Endothelial cell of umbilical vein (primary cell): Measurements from ENCODE around the gene FXYD7. TPM values are rescaled to one million over a fixed set of nuclear protein-coding genes. Genes with fewer than 3 reads are reported as not detected.

Source experiments
- BruUV-seq: library from RNA; stranded (reverse); fragments of 400-500 nt; replicated peaks from 2 replicates; lab custom pipeline; 2021; lab: Mats Ljungman, UMichigan
- CTCF ChIA-PET: fragments of 300-600, 350-600 bp; sonication (Branson Sonifier 250); formaldehyde crosslinking; loops from one replicate; lab custom pipeline; 2021; ENCODE audit warnings: antibody characterized with exemption, inconsistent platforms; lab: Charles Lee
- POLR2A ChIA-PET: fragments of 300-600, 350-600 bp; sonication (Branson Sonifier 250); formaldehyde crosslinking; loops from one replicate; lab custom pipeline; 2021; ENCODE audit warnings: antibody characterized with exemption, inconsistent platforms; lab: Charles Lee
- DNase-seq: peaks from one replicate; pipeline ENCODE4 v3.0.0-alpha.2; 2011; ENCODE audit warnings: low read depth, low spot score
- FAIRE-seq: peaks from 2 replicates; lab custom pipeline; 2011; peaks lifted over from hg19 to GRCh38; lab: Jason Lieb, UNC
- H2AFZ ChIP-seq: 2 replicates; pipeline ENCODE4 v1.6.0; 2012; ENCODE audit warnings: low read depth, low read length, control low read depth, inconsistent platforms
- H3K27ac ChIP-seq: 2 replicates; pipeline ENCODE4 v1.5.1; 2011; ENCODE audit warnings: low read depth, mild to moderate bottlenecking, control low read depth, low read length, moderate library complexity; ENCODE audit not compliant: insufficient read depth
- H3K27me3 ChIP-seq, 2 experiments: 2 replicates each; pipeline versions ENCODE4 v1.6.0 to v1.6.1; 2011; ENCODE audit warnings: low read length in 2 of 2, mixed read lengths in 1 of 2; ENCODE audit not compliant: control insufficient read depth in 2 of 2, insufficient read depth in 2 of 2
- H3K36me3 ChIP-seq, 2 experiments: 2 replicates in 1 of 2; 3 replicates in 1 of 2; pipeline ENCODE4 v1.5.1; 2011; ENCODE audit warnings: low read length in 2 of 2, mild to moderate bottlenecking in 1 of 2, moderate library complexity in 1 of 2; ENCODE audit not compliant: control insufficient read depth in 2 of 2, insufficient read depth in 2 of 2; ENCODE audit errors: extremely low read depth in 1 of 2
- H3K4me1 ChIP-seq: 3 replicates; pipeline ENCODE4 v1.5.1; 2011; ENCODE audit warnings: mild to moderate bottlenecking, low read length; ENCODE audit not compliant: control insufficient read depth, insufficient read depth; ENCODE audit errors: extremely low read depth
- H3K4me2 ChIP-seq: 2 replicates; pipeline ENCODE4 v1.6.1; 2011; ENCODE audit warnings: low read length, control low read depth, mixed read lengths; ENCODE audit not compliant: insufficient read depth
- H3K4me3 ChIP-seq, 3 experiments: fragments of 200-600 bp in 1 of 3; sonication (generic), shearing (Covaris generic) in 1 of 3; replicated peaks in 1 of 3; 2 replicates each; pipeline ENCODE4 v1.5.1; 2011 to 2016; ENCODE audit warnings: control low read depth in 3 of 3, low read length in 3 of 3, mild to moderate bottlenecking in 2 of 3, inconsistent platforms in 1 of 3, low read depth in 1 of 3, moderate library complexity in 1 of 3; ENCODE audit not compliant: insufficient read depth in 1 of 3
- H3K79me2 ChIP-seq: 2 replicates; pipeline ENCODE4 v1.6.0; 2012; ENCODE audit warnings: low read length, inconsistent platforms; ENCODE audit not compliant: control insufficient read depth, insufficient read depth
- H3K9ac ChIP-seq: replicated peaks from 2 replicates; pipeline ENCODE3; 2011; ENCODE audit warnings: low read length, control low read depth; ENCODE audit not compliant: insufficient read depth; ENCODE audit errors: extremely low read depth
- H3K9me1 ChIP-seq: replicated peaks from 3 replicates; pipeline ENCODE4 v1.6.0; 2011; ENCODE audit warnings: mild to moderate bottlenecking, low read length; ENCODE audit not compliant: control insufficient read depth, insufficient read depth; ENCODE audit errors: extremely low read depth
- H3K9me3 ChIP-seq: replicated peaks from 2 replicates; pipeline ENCODE4 v1.5.1; 2012; ENCODE audit warnings: low read length, inconsistent platforms; ENCODE audit not compliant: control insufficient read depth, insufficient read depth
- H4K20me1 ChIP-seq: replicated peaks from 2 replicates; pipeline ENCODE3; 2011; ENCODE audit warnings: mild to moderate bottlenecking, low read length; ENCODE audit not compliant: control insufficient read depth, insufficient read depth; ENCODE audit errors: extremely low read depth
- CTCF ChIP-seq, 2 donors: IDR thresholded peaks; 1 replicate in 1 of 2; 2 replicates in 1 of 2; pipeline ENCODE4 v1.5.1; 2011; ENCODE audit warnings: low read length in 2 of 2, mild to moderate bottlenecking in 2 of 2, moderate library complexity in 2 of 2, control low read depth in 1 of 2, inconsistent platforms in 1 of 2, low read depth in 1 of 2; ENCODE audit not compliant: insufficient read depth in 1 of 2; ENCODE audit errors: extremely low read depth in 1 of 2
- EZH2 ChIP-seq: IDR thresholded peaks from 2 replicates; pipeline ENCODE4 v1.6.1; 2012; ENCODE audit warnings: borderline replicate concordance, low read depth, mild to moderate bottlenecking, moderate library complexity, low read length, inconsistent platforms; ENCODE audit not compliant: severe bottlenecking
- FOS ChIP-seq: IDR thresholded peaks from 2 replicates; pipeline ENCODE4 v1.6.1; 2011; ENCODE audit warnings: mild to moderate bottlenecking, low read length, moderate library complexity, borderline replicate concordance; ENCODE audit not compliant: insufficient read depth
- GATA2 ChIP-seq: IDR thresholded peaks from 2 replicates; pipeline ENCODE4 v1.7.0; 2011; ENCODE audit warnings: low read depth, mild to moderate bottlenecking, moderate library complexity, mixed read lengths, low read length; ENCODE audit not compliant: insufficient read length, insufficient read depth
- JUN ChIP-seq: IDR thresholded peaks from 2 replicates; pipeline ENCODE4 v1.6.1; 2011; ENCODE audit warnings: borderline replicate concordance, low read depth; ENCODE audit not compliant: insufficient read length, insufficient read depth
- MAX ChIP-seq: IDR thresholded peaks from 2 replicates; pipeline ENCODE4 v1.6.1; 2011; ENCODE audit not compliant: insufficient read depth, insufficient read length
- MYC ChIP-seq: IDR thresholded peaks from one replicate; pipeline ENCODE4 v1.6.1; 2011; ENCODE audit warnings: mild to moderate bottlenecking, low read depth, low read length
- POLR2A ChIP-seq: IDR thresholded peaks from 2 replicates; pipeline ENCODE4 v1.6.1; 2012; ENCODE audit warnings: low read depth, mild to moderate bottlenecking, control low read depth, low read length
- POLR2AphosphoS5 ChIP-seq: IDR thresholded peaks from 2 replicates; pipeline ENCODE4 v1.6.1; 2012; ENCODE audit warnings: low read depth, mild to moderate bottlenecking, control low read depth, low read length, moderate library complexity; ENCODE audit not compliant: insufficient read depth
- dilution Hi-C: fragments of 300-500 bp; cut with MboI; formaldehyde crosslinking; loops from one replicate; pipeline ENCODE4 v1.15.0; 2019; ENCODE audit warnings: low sequenced_read_pairs; ENCODE audit not compliant: extremely low pct_ligation_motif_present
- intact Hi-C: fragments of 100-400 bp; cut with micrococcal nuclease; formaldehyde crosslinking; loops from one replicate; pipeline ENCODE4 v1.10.0; 2022
- polyA plus RNA-seq, 4 experiments: library from polyadenylated mRNA; depleted of rRNA in 3 of 4; stranded (reverse) in 3 of 4; unstranded in 1 of 4; fragments of >200 nt; gene quantifications; 2 replicates each; pipeline versions ENCODE4 v1.2.1 to v1.2.3, GENCODE V29; 2011 to 2012; ENCODE audit warnings: missing spikeins in 1 of 4
- total RNA-seq: library from RNA; stranded (reverse); gene quantifications from 2 replicates; pipeline ENCODE4 v1.2.3, GENCODE V29; 2021

The FXYD7 gene
- total and polyA plus RNA-seq, 2 donors (not counting 3 experiments of a cell fraction or from before 2014, with no cell fraction given) = not detected

GRCh38 chr19:35093430-35093829 is 49.6 kb upstream of the FXYD7 start:
- no peak overlapping the region for H3K4me3 ChIP-seq
- H3K9me3 ChIP-seq = no peaks in the 10 kb centered on the region
- no peaks in the 10 kb centered on the region for H3K36me3 ChIP-seq
- no peaks in the 10 kb centered on the region for H4K20me1 ChIP-seq
- TF ChIP-seq MAX (no peak), CTCF (IDR thresholded peaks at IDR 0.05; ENCODE audit: extremely low read depth in 1 of 2, insufficient read depth in 1 of 2, low read depth in 1 of 2, low read length in 2 of 2) (no peak), FOS (no peak), POLR2A (no peak), JUN (no peak), EZH2 (no peak), POLR2AphosphoS5 (no peak), MYC (no peak), GATA2 (no peak)
- FAIRE-seq (no peak), DNase-seq (no peak)
- H3K27ac ChIP-seq = no peak overlapping the region
- intact Hi-C loops (no loop called here), dilution Hi-C loops (no loop called here)
- H3K79me2 ChIP-seq = no peaks in the 10 kb centered on the region
- no peak overlapping the region for H2AFZ ChIP-seq
- no TSS peak for BruUV-seq
- peaks cover 1 to 2% of the 10 kb centered on the region in 2 experiments for H3K27me3 ChIP-seq
- H3K4me1 ChIP-seq = no peaks in the 10 kb centered on the region
- ChIA-PET POLR2A (no interaction called here), CTCF (interaction anchor here (4.3 kb wide), 1 partner anchor 50 kb away, joined by 35 read pairs; no protein-coding TSS in a partner anchor)
- no peaks in the 10 kb centered on the region for H3K9me1 ChIP-seq
- no peak overlapping the region for H3K4me2 ChIP-seq
- H3K9ac ChIP-seq = no peak overlapping the region
